Measurements from ENCODE around the gene IL6R.
"Not testable (repeated sequence)": the region's sequence is repeated elsewhere in the genome, so short reads cannot be mapped to it uniquely, and the experiment has no call there.

IL6R gene

GRCh38 chr1:154407198-154408091, 2.3 kb downstream of the IL6R start:
- no peak for DNase-seq

- no peak for DNase-seq
Observed at GRCh38 chr1:154408174-154408777, 3.1 kb downstream of the IL6R start.

GRCh38 chr1:154410185-154410827, 5.2 kb downstream of the IL6R start:
- no peak for DNase-seq

GRCh38 chr1:154411525-154411924, 6.4 kb downstream of the IL6R start:
- DNase-seq: no peak

- DNase-seq: peak; percentile 99 to 100
Observed at GRCh38 chr1:154413177-154413783, 8.1 kb downstream of the IL6R start.

GRCh38 chr1:154414606-154415005, 9.5 kb downstream of the IL6R start:
- DNase-seq: no peak

- no peak for DNase-seq
Observed at GRCh38 chr1:154416471-154417337, 11.6 kb downstream of the IL6R start.

- no peak for DNase-seq
Observed at GRCh38 chr1:154417338-154417608, 12.1 kb downstream of the IL6R start.

GRCh38 chr1:154418062-154418921, 13.1 kb downstream of the IL6R start:
- DNase-seq: peak in 1 of 2 experiments; percentile 30

- no peak for DNase-seq
Observed at GRCh38 chr1:154418923-154419619, 13.9 kb downstream of the IL6R start.

GRCh38 chr1:154419620-154420571, 14.8 kb downstream of the IL6R start:
- DNase-seq: no peak

GRCh38 chr1:154420961-154421924, 16.1 kb downstream of the IL6R start:
- no peak for DNase-seq

- DNase-seq: not testable (repeated sequence)
Observed at GRCh38 chr1:154422049-154422448, 16.9 kb downstream of the IL6R start.

- DNase-seq: no peak
Observed at GRCh38 chr1:154422521-154422920, 17.4 kb downstream of the IL6R start.

- DNase-seq: no peak
Observed at GRCh38 chr1:154423304-154423987, 18.3 kb downstream of the IL6R start.

GRCh38 chr1:154423988-154424326, 18.8 kb downstream of the IL6R start:
- no peak for DNase-seq

- DNase-seq: no peak
Observed at GRCh38 chr1:154425172-154425571, 20.0 kb downstream of the IL6R start.
